Measurements from ENCODE around the gene SORCS2.

DNA sequence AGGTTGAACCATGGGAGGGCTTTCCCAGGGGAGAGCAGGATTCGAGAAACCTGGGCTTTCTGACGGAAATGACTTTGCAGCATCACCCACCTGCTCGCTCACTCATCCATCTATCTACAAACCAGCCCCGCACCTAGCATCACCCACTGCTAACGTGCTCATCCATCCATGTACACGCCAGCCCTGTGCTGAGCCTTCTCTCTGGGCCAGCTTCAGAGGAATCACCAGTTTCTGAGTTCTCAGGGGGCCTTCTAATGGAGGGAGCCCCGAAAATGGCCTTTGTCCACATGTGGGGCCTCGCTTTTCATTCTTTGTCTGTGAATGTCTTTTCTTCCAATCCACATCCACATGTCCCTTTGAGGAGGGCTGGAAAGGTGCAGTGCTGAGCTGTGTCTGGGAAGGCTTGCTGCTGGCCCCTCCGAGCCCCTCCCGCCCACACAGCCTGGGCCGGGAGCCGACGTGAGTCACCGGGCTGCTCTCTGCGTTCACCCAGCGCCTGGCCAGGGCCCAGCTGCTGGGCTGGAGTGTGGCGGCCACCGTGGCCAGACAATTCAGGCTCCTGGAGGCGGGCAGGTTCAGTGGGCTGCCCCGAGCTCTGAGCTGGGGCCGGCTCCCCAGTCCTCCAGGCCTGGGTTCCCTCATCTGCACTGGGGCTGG is 14.7 kb downstream of the SORCS2 start:
- TF ChIP-seq POLR2AphosphoS5 (IDR thresholded peaks at IDR 0.05), result peak in 1 of 3 donors; percentile 19
- TF ChIP-seq, protein P1, sequence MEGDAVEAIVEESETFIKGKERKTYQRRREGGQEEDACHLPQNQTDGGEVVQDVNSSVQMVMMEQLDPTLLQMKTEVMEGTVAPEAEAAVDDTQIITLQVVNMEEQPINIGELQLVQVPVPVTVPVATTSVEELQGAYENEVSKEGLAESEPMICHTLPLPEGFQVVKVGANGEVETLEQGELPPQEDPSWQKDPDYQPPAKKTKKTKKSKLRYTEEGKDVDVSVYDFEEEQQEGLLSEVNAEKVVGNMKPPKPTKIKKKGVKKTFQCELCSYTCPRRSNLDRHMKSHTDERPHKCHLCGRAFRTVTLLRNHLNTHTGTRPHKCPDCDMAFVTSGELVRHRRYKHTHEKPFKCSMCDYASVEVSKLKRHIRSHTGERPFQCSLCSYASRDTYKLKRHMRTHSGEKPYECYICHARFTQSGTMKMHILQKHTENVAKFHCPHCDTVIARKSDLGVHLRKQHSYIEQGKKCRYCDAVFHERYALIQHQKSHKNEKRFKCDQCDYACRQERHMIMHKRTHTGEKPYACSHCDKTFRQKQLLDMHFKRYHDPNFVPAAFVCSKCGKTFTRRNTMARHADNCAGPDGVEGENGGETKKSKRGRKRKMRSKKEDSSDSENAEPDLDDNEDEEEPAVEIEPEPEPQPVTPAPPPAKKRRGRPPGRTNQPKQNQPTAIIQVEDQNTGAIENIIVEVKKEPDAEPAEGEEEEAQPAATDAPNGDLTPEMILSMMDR (IDR thresholded peaks at IDR 0.05), result no peak

Measured in breast epithelium (tissue), 3 donors.